ENCODE data around the gene RCAN3.

RCAN3 gene

DNA sequence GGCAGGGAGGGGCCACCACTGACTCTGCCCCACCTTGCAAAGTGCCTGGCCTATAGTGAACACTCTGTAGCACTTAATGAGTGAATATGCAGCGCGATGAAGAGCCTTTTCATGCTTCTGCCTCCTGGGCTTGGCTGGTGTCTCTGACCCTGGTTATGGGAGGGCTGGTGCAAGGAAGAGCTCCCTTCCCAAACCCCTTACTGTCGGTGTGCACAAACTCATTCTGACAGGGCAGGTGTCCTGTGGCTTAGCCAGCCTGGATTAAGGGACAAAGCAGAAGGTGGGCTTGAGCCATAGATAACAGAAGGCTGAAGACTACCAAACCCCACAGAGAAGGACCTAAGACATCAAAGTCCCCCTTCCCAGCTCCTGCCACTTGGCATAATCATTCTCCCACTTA, 51.3 kb downstream of the RCAN3 start:
- DNase-seq: no peak

DNA sequence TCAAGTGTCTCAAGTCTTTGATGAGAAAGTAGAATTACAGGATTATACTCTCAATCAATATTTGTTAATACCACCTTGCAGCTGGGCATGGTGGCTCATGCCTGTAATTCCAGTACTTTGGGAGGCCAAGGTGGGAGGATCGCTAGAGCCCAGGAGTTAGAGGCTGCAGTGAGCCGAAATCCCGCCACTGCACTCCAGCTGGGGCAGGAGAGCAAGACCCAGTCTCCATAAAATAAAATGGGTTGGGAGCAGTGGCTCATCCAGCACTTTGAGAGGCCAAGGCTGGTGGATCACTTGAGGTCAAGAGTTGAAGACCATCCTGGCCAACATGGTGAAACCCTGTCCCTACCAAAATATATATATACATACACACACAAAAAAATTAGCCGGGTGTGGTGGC, 52.1 kb downstream of the RCAN3 start:
- DNase-seq: no peak

DNA sequence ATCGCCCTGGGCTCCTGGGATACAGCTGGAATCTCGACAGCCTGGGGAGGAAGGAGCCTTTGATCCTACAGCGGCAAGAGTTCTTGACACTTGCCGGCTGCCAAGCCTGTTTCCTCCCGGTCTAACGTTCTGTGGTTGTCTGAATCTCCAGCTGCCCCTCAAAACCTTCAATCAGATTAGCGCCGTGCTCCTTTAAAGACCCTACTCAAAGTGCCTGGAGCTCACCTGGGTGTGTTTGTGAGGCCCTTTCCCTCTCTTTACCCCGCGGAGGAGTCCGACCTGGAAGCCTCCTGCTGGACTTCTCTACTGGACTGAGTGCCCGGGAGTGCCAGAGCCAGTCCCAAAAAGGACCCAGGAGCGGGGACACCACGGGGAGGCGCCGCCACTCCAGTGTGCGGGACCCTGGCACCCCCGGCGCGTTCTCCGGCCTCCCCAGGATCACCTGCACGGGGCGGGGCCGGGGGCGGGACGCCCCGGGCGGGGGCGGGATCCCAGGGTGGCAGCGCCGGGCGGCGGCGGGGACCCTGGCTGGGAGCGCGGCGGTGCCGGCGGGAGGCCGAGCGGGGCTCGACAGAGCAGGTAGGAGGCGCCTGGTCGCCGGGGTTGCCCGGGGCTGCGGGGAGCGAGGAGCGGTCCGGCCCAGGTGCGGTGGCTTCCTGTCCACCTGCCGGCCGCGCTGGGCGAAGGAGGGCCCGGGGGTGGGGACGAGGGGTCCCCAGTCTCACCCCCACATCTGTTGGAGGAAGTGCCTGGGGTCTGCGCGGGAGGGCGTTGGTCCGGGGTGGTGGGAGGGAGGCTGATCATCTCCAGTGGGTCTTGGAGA, 53.2 kb downstream of the RCAN3 start, which contains the start of gene NCMAP:
Gene NCMAP, plus strand, starts transcription at position 497 of the 823 bp plus-strand sequence. CDS start 39,344 bp downstream, outside the sequence.
- DNase-seq: no peak

DNA sequence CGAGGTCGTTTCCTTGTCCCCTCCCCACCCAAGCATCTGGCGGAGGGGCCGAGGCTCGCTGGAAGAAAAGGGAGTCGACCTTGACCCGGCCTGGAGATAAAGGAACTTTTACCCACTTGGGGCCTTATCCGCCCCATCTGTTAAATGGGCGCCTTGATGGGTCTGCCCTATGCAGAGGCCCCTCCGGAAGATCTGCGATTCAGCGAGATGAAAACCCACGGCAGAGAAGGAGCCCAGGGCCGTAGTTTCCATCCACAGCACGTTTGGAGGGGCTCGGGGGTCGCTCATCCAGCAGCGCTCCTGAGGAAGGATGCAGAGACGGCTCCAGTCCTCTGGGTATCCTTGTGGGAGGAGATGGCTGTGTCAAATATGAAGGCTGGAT, 53.8 kb downstream of the RCAN3 start:
- DNase-seq: no peak

DNA sequence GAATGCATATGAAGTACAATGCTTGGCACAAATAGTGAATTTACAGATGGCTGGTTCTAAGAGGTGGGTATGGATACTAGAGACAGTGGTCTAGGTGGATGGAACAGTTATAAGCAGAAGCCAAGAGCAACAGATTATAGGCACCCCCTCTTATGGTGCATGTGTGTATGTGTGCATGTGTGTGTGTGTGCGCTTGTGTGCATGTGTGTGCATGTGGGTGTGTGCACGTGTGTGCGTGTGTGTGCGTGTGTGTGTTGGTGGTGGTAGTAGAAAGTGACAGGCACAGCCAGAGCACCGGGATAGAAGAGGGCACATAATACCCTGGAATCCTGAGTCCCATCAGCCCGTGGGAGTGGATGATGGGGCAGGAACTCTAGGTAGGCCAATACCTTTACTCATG, 54.6 kb downstream of the RCAN3 start:
- no peak for DNase-seq

DNA sequence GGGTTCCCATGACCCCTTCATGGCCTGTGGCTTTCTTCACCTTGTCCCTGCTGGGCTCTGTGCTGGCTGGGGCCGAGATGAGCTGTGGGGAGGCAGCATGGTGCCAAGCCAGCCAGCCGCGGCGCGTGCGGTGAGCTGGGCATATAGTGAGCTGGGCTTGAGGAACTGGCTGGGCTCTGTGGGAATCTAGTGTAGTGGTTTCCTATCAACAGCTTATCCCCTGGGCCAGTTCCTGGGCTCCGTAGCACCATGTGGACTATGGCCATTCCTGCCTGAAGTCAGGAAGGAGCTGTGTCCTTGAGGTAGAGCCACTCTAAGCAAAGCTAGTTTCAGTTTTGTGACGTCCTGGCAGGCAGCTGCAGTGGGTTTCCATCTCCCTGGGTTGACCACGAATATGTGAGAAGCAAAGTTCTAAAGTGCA, 55.1 kb downstream of the RCAN3 start:
- DNase-seq: no peak

DNA sequence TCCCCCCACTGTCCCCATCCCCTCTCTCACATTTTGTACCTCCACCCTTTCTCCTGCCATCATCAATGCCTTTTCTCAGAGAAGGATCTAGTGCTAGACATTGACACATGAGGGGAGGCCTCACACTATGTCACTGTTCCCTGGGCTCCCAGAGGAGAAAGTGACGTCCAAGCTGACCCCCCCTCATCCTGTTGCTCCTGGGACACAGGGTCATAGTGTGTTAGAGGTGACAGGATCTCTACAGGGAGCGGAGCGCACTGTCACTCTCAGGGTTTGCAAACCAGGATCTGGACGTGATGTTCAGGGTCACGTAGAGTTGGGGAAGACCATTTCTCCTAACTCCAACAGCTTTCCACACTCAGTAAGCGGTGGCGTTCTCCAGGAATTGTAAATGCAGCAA, 55.8 kb downstream of the RCAN3 start:
- DNase-seq: no peak

DNA sequence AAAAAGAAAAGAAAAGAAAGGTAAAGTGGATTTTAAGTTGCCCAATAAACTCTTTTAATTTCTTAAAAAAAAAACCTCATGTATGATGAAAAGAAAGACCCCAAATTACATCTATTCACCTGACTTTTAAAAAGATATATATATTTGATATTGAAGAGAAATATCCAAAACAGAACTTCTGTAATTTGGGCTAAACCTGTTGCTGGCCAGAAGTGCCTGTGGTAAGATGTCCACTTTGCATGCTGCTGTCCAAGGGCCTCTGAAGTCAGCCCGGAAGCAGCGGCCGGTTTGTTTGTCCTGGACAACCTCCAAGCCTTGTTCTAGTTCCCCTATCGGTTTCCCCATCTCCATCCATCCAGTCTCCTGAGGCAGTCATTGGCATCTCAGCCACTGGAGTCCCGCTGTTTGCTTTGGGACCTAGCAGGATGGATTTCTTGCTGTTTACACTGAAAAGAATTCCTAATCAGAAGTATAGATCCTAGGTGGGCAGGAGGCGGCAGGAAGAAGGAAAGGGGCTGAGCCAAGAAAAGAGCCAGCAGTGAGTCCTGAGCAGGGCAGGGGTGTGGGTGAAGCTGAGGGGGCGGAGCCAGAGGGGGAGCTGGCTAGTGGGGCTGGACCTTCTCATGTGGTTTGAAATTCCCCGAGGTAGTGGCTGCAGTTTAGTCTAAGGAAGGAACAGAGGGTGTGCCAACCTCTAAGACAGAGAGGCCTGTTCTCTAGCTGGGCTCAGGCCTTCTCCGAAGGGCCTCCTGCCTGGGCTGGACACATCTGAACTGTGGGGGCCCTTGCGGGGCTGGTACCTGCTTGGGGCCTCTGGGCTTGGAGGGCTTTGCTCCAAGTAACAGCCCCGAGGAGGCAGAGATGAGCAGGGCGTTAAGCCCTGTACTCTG, 56.5 kb downstream of the RCAN3 start:
- DNase-seq: peak; percentile 90

DNA sequence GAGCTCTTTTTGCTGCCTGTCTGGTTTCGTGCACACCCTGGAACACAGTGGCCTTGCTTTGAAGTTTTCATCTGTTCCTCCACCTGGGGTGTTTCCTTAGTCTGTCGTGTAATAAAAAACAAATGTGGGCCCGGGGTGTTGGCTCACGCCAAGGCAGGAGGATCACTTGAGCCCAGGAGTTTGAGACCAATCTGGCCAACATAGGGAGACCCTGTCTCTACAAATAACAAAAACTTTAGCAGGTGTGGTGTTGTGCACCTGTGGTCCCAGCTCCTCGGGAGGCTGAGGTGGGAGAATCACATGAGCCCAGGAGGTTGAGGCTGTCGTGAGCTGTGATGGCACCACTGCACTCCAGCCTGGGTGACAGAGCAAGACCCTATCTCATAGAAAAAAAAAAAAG, 57.7 kb downstream of the RCAN3 start:
- DNase-seq: no peak

DNA sequence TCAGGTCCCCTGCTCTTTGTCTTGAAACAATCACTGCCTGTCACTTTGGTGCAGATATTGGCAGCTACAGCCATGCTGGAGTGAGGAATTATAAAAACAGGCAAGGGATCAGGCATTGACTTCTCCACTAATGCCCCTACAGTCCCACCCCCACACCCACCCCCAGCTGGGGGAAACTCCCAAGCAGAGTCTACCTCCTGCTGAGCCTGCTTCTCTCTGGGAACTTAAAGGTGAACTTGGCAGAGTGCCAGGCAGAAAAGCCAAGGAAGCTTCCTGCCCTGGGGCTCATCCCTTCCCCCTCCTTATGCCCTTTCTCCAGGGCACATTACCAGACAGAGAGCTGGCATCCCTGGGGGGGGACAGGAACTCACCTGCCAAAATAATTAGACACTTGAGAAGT, 60.0 kb downstream of the RCAN3 start:
- no peak for DNase-seq

DNA sequence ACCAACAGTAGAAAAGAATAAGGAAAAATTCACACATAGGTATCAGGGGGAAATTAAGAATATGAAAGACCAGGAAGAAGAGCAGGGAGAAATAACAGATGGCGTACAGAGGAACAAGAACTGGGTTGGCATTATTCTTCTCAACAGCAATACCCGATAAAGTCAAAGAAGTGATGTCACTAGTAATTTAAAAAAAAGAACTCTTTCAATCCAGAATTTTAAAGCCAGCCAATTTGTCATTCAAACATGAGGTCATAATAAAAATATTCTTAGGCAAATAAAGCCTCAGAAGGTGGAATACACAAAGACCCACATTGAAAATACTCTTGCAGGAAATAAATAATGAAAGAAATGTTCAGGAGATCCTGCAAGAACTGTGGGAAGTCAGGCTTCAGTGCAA, 62.1 kb downstream of the RCAN3 start:
- DNase-seq: no peak

DNA sequence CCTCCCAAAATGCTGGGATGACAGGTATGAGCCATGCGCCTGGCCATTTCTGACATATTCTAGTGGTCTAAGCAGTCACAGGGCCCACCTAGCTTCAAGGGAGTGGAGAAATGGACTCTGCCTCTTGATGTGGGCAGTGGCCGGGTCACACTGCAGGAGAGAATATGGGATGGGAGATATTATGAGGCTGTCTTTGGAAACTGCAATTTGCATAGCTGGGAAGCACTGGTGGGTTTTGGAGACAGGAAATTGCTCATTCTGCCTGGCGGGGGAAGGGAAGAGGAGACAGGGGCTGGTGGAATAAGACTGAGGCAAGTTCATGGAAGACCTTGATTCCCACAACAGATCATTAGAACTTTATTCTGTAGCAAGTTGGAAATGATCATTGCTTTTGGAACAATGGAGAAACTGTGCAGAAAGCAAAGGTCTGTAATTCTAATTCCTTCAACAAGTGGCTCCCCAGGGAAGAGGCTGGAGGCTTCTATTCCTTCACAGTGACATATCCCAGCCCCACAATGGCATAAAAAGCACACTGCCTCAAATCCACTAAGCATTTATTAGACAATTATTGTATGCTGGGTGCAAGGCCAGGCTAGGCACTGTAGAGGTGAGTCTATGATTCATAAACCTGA, 63.7 kb downstream of the RCAN3 start:
- peak; percentile 44 for DNase-seq

DNA sequence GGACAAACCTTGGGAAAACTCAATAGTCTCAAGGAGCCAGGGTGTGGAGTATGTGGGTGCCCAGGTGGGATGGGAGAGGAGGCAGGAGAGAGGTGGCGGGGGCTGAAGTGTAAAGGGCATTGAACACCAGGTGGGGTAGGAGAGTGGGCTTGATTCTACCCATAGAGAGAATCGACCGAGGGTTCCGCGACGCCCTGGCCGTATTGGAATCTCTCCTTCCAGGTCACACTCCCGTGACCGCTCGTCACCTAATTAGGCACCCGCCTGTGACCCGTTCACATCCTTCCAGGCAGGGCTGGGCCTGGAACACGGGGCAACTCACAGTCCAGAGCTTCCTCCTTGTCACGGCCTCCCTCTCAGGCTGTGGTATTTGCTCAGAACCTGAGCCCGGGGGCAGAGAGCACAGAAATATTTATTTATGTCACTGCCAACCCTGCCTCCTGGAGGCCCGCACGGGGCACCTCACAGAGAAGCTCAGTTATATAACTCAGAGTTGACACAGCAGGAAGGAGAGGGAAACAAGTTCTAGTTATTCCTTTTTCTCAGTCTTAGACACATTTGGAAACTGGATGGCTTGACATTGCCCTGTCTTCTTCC, 65.3 kb downstream of the RCAN3 start:
- peak; percentile 37 for DNase-seq

DNA sequence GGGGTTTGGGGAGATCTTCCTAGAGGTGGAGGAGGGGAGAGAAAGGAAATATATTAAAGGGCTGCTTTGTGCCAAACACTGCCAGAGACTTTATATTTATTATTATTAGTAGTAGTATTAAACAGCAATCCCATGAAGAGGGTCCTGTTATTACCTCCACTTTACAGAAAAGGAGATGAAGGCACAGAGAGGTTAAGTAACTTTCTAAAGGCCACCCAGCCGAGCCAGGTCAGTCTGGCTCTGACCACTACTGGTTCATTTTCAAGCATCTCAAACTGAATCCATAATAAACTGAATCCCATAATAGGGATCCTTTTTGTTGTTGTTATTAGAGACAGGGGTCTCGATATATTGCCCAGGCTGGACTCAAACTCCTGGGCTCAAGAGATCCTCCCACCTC, 65.8 kb downstream of the RCAN3 start:
- DNase-seq: no peak

DNA sequence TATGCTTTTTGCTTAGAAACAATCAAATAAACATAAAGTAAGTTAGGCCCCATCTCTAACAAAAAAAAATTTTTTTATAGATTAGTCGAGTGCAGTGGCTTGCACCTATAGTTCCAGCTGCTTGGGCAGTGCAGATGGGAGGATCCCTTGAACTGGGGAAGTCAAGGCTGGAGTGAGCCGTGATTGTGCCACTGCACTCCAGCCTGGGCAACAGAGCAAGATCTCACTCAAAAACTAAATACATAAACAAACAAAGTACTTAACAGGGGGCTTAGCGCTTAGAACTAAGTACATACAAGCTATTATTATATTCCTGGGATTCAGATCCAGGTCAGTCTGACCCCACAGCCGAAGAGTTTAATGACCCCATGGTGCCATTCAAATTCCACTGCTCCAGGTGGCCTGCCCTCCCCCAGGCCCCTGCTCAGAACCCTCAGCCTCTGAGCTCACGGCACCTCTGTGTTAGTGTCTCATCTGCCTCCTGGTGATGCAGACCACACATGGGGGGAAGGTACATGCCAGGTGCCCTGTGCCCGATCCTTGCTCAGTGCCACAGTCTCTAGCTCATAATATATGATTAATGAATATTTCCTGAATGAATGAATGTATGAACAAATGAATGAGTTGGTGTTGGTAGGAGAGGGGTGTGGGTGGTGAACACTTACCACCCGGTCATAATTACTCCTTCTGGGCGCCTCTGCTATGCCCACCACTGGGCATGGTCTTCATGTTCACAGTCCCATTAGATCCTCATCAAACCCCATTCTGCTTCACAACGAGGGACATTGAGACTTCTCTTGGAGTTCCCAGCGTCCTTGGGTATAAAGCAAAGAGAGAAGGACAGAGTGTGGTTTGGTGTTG, 67.9 kb downstream of the RCAN3 start:
- no peak for DNase-seq

DNA sequence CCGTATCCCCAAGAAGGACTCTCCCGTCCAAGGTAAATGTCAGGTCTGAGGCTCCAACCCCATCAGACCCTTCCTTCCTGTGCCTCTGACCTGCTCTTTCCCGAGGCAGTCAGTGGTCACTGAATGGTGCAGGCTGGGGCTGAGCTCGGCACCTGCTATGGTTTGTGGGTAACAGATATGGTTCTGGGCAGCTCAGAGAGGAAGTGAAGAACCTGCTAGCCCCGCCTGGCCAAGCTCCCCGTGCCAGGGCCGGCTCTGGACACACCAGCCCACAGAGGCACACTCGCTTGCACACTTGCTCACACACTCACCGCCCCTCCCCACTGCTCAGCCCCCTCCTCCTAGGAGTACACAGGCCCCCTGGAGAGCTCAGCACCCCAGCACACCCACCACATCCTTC, 69.7 kb downstream of the RCAN3 start:
- no peak for DNase-seq

DNA sequence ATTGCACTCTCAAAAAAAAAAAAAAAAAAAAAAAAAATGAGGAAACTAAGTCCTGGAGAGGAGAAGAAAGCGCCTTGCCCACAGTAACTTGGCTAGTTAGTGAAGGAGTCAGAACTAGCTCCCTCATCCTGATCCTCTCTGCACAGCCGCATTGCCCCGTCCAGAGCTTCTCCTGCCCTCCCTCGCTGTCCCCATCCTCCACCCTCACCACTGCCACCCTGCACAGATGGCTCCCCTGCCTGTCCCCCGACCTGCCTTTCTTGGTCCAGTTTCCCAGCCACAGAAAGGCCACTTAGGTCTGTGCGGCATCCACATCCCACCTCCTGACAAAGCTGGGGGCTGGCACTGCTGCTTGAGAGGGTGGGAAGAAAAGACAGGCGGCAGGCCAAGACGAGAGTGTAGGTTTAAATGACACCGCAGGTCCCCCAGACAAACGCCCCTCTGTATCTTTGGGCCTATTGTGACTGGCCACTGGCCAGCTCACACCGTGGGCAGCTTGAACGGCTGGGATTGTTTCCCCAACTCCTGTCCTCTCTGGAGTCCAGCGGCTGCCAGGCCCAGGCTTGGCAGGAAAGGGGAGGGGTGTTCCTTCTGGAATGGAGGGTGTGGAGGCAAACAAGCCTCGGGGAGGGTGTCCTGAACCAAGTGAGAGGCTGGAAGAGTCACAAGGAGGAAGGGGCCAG, 73.4 kb downstream of the RCAN3 start:
- DNase-seq: no peak

DNA sequence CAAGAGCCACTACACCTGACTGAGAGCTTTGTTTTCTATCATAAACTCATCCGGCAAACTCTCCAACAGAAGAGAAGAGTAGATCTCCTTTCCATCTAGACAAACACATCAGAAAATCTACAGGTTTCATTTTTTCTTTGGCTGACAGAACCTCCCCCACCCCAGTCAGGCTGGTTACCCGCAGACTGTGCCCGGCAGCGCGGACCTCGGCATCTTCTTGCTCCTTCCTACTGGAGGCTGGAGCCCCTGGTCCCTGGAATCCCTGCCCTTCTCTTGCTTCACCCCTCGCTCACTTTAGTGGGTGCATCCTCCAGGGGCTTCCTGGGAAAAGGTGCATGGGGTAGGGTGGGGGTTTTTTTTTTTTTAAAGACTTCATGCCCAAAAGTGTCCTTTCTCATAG, 76.2 kb downstream of the RCAN3 start:
- DNase-seq: no peak

DNA sequence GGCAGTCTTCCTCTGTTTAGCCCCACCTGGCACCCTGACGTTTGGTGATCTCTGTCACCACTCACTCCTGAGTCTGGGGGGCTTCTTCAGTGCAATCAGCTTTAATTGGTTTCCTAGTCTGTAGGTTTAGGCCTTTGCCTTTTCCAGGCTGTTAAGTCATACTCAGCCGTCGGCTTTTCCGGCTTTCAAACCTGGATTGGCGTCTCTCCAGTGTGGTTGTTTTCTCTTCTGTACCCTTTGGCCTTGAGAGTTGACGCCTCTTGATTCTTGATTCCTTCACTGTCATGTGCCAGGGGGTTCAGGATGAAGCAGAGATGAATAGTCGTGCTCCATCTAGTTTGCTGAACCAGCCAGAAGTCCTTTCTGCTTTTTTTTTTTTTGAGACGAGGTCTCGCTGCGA, 78.1 kb downstream of the RCAN3 start:
- no peak for DNase-seq

DNA sequence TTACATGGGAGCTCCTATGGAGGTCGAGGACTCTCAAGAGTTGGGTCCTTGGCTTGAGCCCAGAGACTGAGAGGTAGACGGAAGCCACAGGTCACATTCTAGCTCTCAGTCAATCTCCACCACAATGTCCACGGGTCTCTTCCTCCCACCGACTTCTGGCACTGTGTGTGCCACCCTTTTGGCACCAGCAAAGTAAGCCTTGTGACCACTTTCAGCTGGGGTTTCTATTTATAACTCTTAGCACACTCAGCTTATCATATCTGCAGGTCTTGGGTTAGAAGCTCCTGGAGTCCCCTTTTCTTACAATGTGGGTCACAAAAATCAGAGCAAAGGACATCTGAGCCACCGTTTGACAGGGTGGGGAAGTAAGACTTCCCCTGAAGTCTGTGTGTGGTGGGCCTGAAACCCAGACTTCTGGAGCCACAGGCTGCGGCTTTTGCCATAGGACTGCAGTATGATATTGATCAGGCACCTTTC, 81.6 kb downstream of the RCAN3 start:
- no peak for DNase-seq

DNA sequence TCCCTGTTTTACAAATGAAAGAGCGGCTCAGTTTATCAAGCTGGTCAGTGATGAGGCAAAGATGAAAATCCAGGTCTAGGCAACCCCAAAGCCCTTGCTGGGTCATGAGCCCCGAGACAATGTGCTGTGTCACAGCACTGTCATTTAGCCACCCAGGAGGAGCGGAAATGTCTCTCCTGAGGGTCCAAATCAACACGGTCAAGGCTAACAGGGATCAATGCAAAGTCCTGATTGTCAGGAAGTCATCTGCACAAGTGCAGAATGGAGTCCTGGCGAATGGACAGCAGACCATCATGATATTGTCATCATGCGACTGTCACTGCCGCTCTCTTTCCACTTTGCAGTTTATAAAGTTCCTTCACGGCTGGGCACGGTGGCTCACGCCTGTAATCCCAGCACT, 83.5 kb downstream of the RCAN3 start:
- no peak for DNase-seq

All from EL (cell line).